Measurements from ENCODE around the gene LCA5.
"Not testable (repeated sequence)": the region's sequence is repeated elsewhere in the genome, so short reads cannot be mapped to it uniquely, and the experiment has no call there.

The LCA5 gene

GRCh38 chr6:79536954-79537747 lies at the start of gene LCA5:
TSS of gene LCA5 (minus strand) at chr6:79537430. CDS start at chr6:79518894, 18,536 bp downstream.
- DNase-seq = peak; percentile 97

GRCh38 chr6:79586548-79586947 lies 49.3 kb upstream of the LCA5 start:
- peak; percentile 3 for DNase-seq

- no peak for DNase-seq
Measured at GRCh38 chr6:79584332-79584731, 47.1 kb upstream of the LCA5 start.

GRCh38 chr6:79577926-79578325 lies 40.7 kb upstream of the LCA5 start:
- not testable (repeated sequence) for DNase-seq

GRCh38 chr6:79574630-79575225 lies 37.5 kb upstream of the LCA5 start:
- no peak for DNase-seq

- DNase-seq = no peak
Measured at GRCh38 chr6:79574174-79574573, 36.9 kb upstream of the LCA5 start.

GRCh38 chr6:79571030-79571367 lies 33.8 kb upstream of the LCA5 start:
- no peak for DNase-seq

- DNase-seq = peak; percentile 82
Measured at GRCh38 chr6:79570129-79571029, 33.1 kb upstream of the LCA5 start.

GRCh38 chr6:79568996-79569395 lies 31.8 kb upstream of the LCA5 start:
- no peak for DNase-seq

GRCh38 chr6:79564636-79565035 lies 27.4 kb upstream of the LCA5 start:
- no peak for DNase-seq

- no peak for DNase-seq
Measured at GRCh38 chr6:79559706-79560105, 22.5 kb upstream of the LCA5 start.

GRCh38 chr6:79557673-79558467 lies 20.6 kb upstream of the LCA5 start:
- no peak for DNase-seq

- DNase-seq = no peak
Measured at GRCh38 chr6:79554305-79554704, 17.1 kb upstream of the LCA5 start.

- DNase-seq = no peak
Measured at GRCh38 chr6:79551401-79551800, 14.2 kb upstream of the LCA5 start.

- DNase-seq = no peak
Measured at GRCh38 chr6:79548304-79548703, 11.1 kb upstream of the LCA5 start.

- no peak for DNase-seq
Measured at GRCh38 chr6:79546186-79546585, 9.0 kb upstream of the LCA5 start.

- DNase-seq = peak; percentile 75
Measured at GRCh38 chr6:79544939-79545450, 7.8 kb upstream of the LCA5 start.

GRCh38 chr6:79544299-79544927 lies 7.2 kb upstream of the LCA5 start:
- DNase-seq = no peak

- no peak for DNase-seq
Measured at GRCh38 chr6:79543886-79544285, 6.7 kb upstream of the LCA5 start.

- no peak for DNase-seq
Measured at GRCh38 chr6:79543411-79543810, 6.2 kb upstream of the LCA5 start.

GRCh38 chr6:79538106-79538971 lies 1.1 kb upstream of the LCA5 start:
- DNase-seq = no peak

Measured in DMS 273 treated with DMSO at 0.1 percent for 48 hours (cell line).